Measurements from ENCODE around the gene A4GNT.
"Not testable (repeated sequence)": the region's sequence is repeated elsewhere in the genome, so short reads cannot be mapped to it uniquely, and the experiment has no call there.

The A4GNT gene

DNA sequence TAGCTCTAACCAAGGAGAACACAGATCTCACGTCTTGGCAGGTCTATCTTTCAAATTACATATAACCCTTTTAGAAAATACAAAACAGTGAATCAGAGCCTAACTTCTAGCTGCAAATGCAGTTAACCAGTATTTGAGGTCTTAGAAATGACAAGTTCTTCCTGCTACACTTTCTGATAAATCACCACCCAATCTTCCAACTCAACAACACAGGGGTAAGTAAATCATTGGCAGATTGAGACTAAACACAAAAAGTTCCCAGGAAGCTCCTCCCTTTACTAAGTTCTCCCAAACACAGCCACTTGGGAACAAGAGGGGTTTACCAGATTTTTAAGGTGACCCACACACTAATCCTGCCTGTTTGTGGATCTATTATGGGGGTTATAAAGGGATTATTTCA is at the start of gene A4GNT:
Gene A4GNT (minus strand): TSS at position 152 of the 400 bp plus-strand sequence. CDS start 1,134 bp downstream, outside the sequence.
- Mint-ChIP-seq H3K27ac (peak within 1 kb of the TSS; percentile 27 to 57), H3K4me3 (no peak within 1 kb of the TSS), H3K27me3 (peaks cover 15% of the 10 kb centered on the region), H3K9me3 (no peaks in the 10 kb centered on the region), H3K4me1 (no peaks in the 10 kb centered on the region)
- DNase-seq (no peak), ATAC-seq (no peak)

DNA sequence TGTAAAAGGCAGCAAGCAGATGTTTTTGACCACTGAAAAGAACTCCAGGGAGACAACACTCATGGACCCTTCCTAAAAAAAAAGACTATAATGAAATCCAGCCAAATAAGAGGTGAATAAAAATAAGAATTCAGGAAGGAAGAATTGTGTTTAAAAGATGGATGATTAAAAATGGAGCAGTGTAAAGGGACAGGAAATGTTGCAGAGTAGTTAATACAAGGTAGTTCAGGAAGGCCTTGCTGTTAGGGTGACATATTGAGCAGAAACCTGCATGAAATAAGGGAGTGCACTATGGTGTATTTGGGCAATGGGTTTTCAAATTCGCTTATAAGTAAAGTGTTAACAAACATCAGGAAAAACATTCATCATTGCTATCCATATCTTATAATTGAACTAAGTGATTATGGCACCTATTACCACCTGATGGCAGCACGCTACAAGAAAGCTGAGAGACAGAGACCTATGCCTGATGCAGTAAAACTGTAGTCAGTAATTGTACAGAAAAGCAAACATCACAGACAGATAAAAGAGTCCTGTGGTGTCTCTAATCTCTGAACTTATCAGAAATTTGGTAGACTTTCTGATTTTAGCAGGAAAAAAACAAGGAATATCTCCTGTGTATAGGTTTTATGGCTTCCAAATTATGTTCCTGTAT is 48.3 kb upstream of the A4GNT start:
- H3K9me3 Mint-ChIP-seq, result no peaks in the 10 kb centered on the region
- no peak for DNase-seq
- peaks cover 16% of the 10 kb centered on the region for H3K4me1 Mint-ChIP-seq
- ATAC-seq, result peak; percentile 95
- H3K4me3 Mint-ChIP-seq, result no peak overlapping the region
- peaks cover 21% of the 10 kb centered on the region for H3K27me3 Mint-ChIP-seq
- no peak overlapping the region for H3K27ac Mint-ChIP-seq

DNA sequence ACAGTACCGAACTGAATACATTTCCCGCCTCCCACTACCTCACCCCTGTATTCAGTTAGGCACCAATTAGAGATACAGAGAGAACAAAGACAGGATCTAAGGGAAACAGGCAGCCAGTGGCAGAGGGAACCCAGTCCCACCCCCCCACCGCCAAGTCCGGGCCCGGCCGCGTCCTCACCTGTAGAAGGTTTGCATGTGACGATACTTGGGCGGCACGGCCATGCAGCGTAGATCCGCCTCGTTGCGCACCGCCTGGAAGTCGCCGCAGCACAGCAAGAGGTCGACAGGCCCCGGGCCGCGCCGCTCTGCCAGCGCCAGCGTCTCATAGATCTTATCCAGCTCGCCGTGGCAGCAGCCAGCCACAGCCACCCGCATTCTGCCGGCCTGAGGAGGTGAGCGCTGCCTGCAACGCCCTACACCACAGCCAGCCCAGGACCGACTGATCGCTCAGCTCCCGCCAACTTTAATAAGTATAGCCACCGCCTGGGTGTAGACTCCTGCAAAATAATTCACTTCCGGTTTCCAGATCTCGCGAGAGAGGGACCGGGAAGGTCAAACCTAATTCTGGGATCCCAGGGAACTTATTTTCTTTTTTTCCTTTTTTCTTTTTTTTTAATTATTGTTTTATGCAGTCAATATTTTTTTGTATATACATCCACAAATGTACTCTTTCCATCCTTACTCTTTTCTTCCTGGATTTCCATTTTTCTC is 42.4 kb upstream of the A4GNT start, which contains the start of gene DBR1:
Gene DBR1 (minus strand): TSS at position 501 of the 711 bp plus-strand sequence. CDS start 126 bp downstream, at position 375.
- Mint-ChIP-seq H3K9me3 (no peaks in the 10 kb centered on the region), H3K4me1 (peaks cover 49% of the 10 kb centered on the region), H3K27me3 (no peaks in the 10 kb centered on the region), H3K4me3 (peak within 1 kb of the TSS; percentile 91 to 95), H3K27ac (peak within 1 kb of the TSS; percentile 97 to 98)
- peak; percentile 91 for ATAC-seq
- DNase-seq, result peak; percentile 81

DNA sequence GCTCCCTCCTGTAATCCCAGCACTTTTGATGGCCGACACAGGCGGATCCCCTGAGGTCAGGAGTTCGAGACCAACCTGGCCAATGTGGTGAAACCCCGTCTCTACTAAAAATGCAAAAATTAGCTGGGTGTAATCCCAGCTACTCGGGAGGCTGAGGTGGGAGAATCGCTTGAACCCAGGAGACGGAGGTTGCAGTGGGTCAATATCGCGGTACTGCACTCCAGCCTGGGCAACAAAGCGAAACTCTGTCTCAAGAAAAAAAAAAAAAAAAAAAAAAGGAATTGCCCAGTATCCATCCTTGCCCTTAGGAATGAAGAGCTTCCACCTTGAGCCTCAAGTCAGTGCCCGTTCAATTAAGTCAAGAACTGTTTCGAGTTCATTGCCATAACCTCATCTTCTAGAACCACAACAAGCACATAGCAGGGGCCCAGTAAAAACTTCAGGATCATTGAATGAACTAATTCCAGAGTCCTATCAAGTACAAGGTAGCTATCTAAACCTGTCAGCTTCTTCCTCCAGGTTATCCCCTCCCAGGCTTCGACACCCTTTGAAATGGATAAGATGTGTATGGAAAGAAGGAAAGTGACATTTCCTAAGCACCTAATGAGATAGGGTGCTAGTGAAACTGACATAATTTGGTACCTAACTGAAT is 41.7 kb upstream of the A4GNT start:
- ATAC-seq (peak; percentile 7), DNase-seq (no peak)
- peak overlapping the region; percentile 91 to 95 for H3K4me3 Mint-ChIP-seq
- peak overlapping the region; percentile 97 to 98 for H3K27ac Mint-ChIP-seq
- peaks cover 49% of the 10 kb centered on the region for H3K4me1 Mint-ChIP-seq
- H3K9me3 Mint-ChIP-seq, result no peaks in the 10 kb centered on the region
- H3K27me3 Mint-ChIP-seq, result no peaks in the 10 kb centered on the region

DNA sequence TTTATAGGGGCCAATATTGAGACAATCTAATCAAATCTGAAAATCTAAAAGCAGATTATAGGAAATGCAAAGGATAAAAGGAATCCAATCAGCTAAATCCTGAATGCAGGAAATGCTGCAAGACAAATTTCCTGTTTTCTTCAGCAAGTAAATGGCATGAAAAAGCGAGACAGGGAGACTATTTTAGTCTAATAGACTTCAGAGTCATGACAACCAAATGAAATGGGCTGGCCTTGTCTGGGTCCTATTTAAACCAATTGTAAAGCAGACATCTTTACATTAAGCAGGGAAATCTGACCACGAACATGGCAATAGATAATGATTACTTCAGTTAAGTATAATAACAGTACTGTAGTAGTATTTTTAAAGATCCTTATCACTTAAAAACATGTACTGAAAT is 40.4 kb upstream of the A4GNT start:
- H3K4me1 Mint-ChIP-seq, result peaks cover 49% of the 10 kb centered on the region
- no peak for ATAC-seq
- no peaks in the 10 kb centered on the region for H3K9me3 Mint-ChIP-seq
- no peaks in the 10 kb centered on the region for H3K27me3 Mint-ChIP-seq
- DNase-seq, result no peak
- no peak overlapping the region for H3K27ac Mint-ChIP-seq
- H3K4me3 Mint-ChIP-seq, result peak overlapping the region; percentile 52 to 65

DNA sequence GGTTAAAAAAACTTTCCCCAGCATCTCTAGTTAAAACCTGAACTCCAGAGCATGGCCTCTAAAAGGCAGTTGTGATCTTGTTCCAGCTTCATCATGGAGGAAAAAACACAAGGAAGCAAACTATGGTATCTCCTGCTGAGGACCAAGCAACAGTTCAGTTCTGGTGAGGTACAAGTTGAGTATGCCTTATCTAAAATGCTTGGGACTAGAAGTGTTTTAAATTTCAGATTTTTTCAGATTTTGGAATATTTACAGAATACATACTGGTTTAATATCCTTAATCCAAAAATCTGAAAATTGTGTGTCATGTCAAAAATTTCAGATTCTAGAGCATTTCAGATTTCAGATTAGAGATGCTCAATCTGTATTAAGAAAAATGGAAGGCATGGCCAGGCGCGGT is 32.9 kb upstream of the A4GNT start:
- Mint-ChIP-seq H3K9me3 (no peaks in the 10 kb centered on the region), H3K4me1 (peaks cover 18% of the 10 kb centered on the region), H3K27me3 (no peaks in the 10 kb centered on the region), H3K27ac (peak overlapping the region; percentile 70 to 79), H3K4me3 (no peak overlapping the region)
- ATAC-seq, result no peak
- no peak for DNase-seq

DNA sequence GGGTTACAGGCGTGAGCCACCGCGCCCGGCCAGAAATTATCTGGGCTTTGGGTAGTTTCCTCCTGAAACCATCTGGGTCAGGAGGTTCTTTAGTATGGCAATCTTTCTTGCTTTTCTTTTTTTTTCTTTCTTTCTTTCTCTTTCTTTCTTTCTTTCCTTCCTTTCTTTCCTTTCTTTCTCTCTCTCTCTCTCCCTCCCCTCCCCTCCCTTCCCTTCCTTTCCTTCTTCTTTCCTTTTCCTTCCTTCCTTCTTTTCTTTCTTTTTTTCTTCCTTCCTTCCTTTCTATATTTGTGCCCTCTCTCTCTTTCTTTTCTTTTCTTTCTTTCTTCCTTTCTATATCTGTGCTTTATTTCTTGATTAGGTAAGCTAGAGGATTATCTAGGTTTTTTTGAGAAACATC is 25.6 kb upstream of the A4GNT start:
- Mint-ChIP-seq H3K4me3 (no peak overlapping the region), H3K4me1 (no peaks in the 10 kb centered on the region), H3K9me3 (peaks cover 13 to 15% of the 10 kb centered on the region in 2 donors), H3K27me3 (no peaks in the 10 kb centered on the region), H3K27ac (peak overlapping the region in 1 of 2 donors; percentile 2)
- DNase-seq, result no peak
- ATAC-seq, result no peak

DNA sequence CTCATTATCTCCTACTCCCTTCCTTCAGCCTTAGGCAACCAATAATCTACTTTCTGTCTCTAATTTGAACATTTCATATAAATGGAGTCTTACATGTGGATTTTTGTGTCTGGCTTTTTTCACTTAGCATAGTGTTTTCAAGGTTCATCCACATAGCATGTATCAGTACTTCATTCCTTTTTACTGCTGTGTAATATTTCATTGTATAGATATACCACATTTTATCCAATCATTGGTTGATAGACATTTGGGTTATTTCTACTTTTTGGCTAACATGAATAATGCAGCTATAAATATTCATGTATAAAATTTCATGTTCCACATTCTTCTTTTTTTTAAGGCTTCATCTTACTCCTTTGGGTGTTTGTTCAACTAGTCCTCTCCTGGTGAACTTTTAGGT is 22.3 kb upstream of the A4GNT start:
- Mint-ChIP-seq H3K4me1 (no peaks in the 10 kb centered on the region), H3K27ac (no peak overlapping the region), H3K27me3 (no peaks in the 10 kb centered on the region), H3K9me3 (peaks cover 13 to 15% of the 10 kb centered on the region in 2 donors), H3K4me3 (no peak overlapping the region)
- DNase-seq (no peak), ATAC-seq (no peak)

DNA sequence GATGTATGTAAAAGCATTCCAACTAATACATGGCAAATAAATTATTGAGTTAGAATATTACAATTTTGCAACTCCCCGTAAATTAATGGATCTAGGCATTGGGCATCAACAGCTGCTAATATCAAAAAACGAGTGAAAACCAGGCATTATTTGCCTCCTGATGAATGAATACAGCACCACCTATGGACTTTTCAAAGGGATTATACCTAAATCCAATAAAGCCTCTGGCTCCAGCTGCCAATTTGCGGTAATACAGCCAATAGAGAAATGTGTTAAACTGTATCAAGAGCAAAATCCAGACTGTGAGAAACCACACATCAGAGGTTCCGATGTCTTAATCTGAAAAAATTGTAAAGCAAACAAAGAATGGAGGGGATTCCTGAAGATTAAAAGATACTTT is 16.3 kb upstream of the A4GNT start:
- peaks cover 2 to 3% of the 10 kb centered on the region in 2 donors for H3K9me3 Mint-ChIP-seq
- no peaks in the 10 kb centered on the region for H3K4me1 Mint-ChIP-seq
- ATAC-seq, result no peak
- H3K27ac Mint-ChIP-seq, result no peak overlapping the region
- no peak overlapping the region for H3K4me3 Mint-ChIP-seq
- peaks cover 8% of the 10 kb centered on the region for H3K27me3 Mint-ChIP-seq
- no peak for DNase-seq

DNA sequence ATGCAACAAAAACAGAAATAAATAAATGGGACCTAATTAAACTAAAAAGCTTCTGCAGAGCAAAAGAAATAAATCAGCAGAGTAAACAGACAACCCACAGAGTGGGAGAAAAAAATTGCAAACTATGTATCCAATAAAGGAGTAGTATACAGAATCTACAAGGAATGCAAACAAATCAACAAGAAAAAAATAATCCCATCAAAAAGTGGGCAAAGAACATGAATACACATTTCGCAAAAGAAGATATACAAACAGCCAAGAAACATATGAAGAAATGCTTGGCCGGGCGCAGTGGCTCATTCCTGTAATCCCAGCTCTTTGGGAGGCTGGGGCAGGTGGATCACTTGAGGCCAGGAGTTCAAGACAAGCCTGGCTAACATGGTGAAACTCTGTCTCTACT is 10.0 kb upstream of the A4GNT start:
- peaks cover 36% of the 10 kb centered on the region for H3K27me3 Mint-ChIP-seq
- not testable (repeated sequence) for H3K27ac Mint-ChIP-seq, H3K4me1 Mint-ChIP-seq, H3K9me3 Mint-ChIP-seq, H3K4me3 Mint-ChIP-seq, DNase-seq, ATAC-seq

DNA sequence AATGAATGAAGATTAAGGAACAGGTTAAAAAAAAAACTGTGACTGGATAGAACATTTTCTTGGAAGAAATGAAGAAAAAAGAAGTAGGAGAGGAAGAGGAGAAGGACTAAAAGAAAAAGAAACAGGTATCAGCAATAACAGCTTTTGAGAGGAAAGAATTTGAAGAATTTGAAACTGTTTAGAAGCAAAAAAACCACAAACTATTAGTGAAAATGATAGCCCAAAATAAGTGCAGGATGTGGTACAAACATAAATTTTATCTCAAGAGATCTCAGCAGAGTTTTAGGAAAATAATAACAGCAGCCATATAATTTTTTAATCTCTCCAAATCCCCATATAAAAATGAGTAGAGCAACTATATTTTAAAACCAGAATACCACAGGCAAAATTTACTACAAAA is 8.8 kb upstream of the A4GNT start:
- DNase-seq, result no peak
- no peak for ATAC-seq
- no peak overlapping the region for H3K4me3 Mint-ChIP-seq
- H3K4me1 Mint-ChIP-seq, result no peaks in the 10 kb centered on the region
- no peaks in the 10 kb centered on the region for H3K9me3 Mint-ChIP-seq
- H3K27me3 Mint-ChIP-seq, result peaks cover 35% of the 10 kb centered on the region
- no peak overlapping the region for H3K27ac Mint-ChIP-seq

DNA sequence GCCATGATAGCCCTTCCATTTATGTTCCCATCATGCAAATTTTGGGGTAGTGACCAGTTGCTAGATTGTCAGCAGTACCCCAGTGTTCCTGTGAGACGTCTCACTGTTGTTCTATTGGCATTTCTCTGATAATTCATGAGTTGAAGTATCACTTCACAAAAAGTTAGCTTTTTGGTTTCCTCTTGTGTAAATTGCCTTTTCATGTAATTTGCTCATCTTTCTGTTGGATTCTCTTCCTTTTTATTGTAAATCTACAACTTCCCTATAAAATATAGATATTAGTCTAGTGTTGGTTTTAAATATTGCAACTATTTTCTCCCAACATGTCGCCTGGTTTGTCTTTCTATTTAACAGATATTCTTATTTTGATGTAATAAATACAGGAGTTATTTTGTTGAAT is 7.5 kb upstream of the A4GNT start:
- Mint-ChIP-seq H3K27ac (no peak overlapping the region), H3K9me3 (no peaks in the 10 kb centered on the region), H3K27me3 (peaks cover 28% of the 10 kb centered on the region), H3K4me1 (no peaks in the 10 kb centered on the region), H3K4me3 (no peak overlapping the region)
- no peak for ATAC-seq
- DNase-seq, result no peak

DNA sequence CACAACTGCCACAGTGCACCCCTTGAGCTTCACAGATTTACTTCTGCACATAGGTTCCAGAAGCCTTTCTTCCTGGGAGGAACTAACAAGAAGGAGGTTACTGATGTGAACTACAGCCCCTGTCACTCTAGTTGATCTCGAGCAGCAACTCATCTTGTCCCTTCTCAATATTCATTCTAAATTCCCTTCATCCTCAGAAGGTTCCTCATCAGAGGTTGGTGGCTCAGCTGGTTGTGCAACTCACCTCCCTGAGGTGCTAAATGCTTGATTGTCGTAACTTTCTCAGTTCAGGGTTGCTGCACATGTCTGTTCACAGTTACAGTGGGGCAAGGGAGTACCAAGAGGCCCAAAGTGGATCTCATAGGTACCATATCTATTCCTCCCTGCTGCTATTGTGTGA is 5.7 kb upstream of the A4GNT start:
- H3K27me3 Mint-ChIP-seq, result peaks cover 33% of the 10 kb centered on the region
- no peaks in the 10 kb centered on the region for H3K4me1 Mint-ChIP-seq
- H3K4me3 Mint-ChIP-seq, result no peak overlapping the region
- no peak for DNase-seq
- ATAC-seq, result no peak
- H3K27ac Mint-ChIP-seq, result no peak overlapping the region
- H3K9me3 Mint-ChIP-seq, result no peaks in the 10 kb centered on the region

DNA sequence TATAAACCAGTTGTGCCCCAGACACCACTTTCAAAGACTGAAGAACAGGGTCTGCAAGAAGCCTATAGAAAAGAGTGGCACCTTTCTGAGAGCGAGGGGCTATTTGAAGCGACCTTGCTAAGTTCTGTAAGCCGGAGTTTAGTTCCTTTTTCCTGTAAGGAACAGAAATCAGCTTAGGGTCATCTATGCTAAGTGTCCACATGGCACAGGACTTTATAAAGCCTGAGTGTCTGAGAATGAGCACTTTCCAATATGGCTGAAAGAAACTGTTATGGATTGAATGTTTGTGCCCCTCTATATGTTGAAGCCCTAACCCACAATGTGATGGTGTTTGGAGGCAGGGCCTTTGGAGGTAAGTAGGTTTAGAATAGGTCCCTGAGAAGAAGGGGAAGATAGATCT is 4.0 kb upstream of the A4GNT start:
- no peaks in the 10 kb centered on the region for H3K4me1 Mint-ChIP-seq
- H3K9me3 Mint-ChIP-seq, result no peaks in the 10 kb centered on the region
- DNase-seq (no peak), ATAC-seq (no peak)
- no peak overlapping the region for H3K27ac Mint-ChIP-seq
- peaks cover 24% of the 10 kb centered on the region for H3K27me3 Mint-ChIP-seq
- no peak overlapping the region for H3K4me3 Mint-ChIP-seq

DNA sequence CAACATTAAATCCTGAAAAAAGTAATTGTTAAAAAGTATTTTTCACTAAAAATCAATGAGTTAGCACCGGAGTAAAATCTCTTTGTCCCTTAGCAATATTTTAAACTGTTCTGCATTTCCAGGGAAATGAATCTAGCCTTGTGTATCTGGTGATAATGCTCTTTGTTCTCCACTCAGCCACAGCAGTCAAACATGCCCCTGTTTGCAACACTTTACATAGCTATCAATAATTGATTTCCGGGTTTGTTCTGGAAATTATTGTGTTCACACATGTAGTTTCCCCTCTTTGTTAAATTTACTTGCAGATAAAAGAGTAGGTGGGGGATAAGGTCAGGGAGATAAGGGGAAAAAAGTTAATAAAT is 3.6 kb upstream of the A4GNT start:
- DNase-seq (no peak), ATAC-seq (no peak)
- Mint-ChIP-seq H3K9me3 (no peaks in the 10 kb centered on the region), H3K4me3 (no peak overlapping the region), H3K27ac (no peak overlapping the region), H3K4me1 (no peaks in the 10 kb centered on the region), H3K27me3 (peaks cover 23% of the 10 kb centered on the region)

DNA sequence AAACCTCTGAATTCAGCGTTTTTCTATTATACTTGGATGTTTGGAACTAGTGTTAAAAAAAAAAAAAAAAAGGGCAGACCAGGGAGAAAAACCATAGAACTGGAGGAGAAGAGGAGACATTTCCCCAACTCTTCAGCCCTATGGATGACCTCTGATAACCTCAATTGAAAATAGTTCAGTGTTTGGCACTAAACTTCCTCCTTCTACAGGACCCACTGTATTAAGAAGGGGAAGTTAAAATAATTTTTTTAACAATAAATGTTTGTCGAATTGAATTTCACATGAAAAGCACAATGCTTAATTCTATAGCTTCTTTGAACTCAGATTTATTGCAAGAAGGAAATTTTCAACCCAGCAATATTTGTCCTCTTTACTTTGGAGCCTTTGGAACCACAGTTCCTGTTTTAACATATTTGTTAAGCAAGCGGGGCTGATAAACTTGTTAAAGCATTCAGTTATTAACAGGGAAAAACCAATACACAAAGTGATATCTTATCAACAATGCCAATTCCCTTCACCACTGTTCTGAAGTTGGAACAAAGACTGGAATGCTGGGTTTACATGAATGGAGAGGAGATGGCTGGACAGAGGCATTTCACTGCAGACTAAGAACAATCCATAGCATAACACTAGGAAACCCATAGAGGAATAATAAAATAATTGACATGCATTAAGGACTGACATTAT is 3.1 kb upstream of the A4GNT start:
- H3K4me3 Mint-ChIP-seq, result no peak overlapping the region
- peaks cover 22% of the 10 kb centered on the region for H3K27me3 Mint-ChIP-seq
- DNase-seq, result no peak
- no peaks in the 10 kb centered on the region for H3K9me3 Mint-ChIP-seq
- ATAC-seq, result no peak
- no peaks in the 10 kb centered on the region for H3K4me1 Mint-ChIP-seq
- H3K27ac Mint-ChIP-seq, result no peak overlapping the region
